Common myeloid progenitor, CD34-positive (primary cell): ENCODE data around the gene ZBED4.

Experiments used
- CTCF ChIA-PET: fragments of 350-600 bp; sonication (Branson Sonifier 250); formaldehyde crosslinking; loops from one replicate; lab custom pipeline; 2021; ENCODE audit warnings: antibody characterized with exemption; lab: Charles Lee
- POLR2A ChIA-PET: fragments of 350-600 bp; sonication (Branson Sonifier 250); formaldehyde crosslinking; loops from one replicate; lab custom pipeline; 2021; ENCODE audit warnings: antibody characterized with exemption; lab: Charles Lee
- DNase-seq, 3 donors: peaks; one replicate each; pipeline versions ENCODE4 v3.0.0 to v3.0.0-alpha.2; 2013
- H3K27ac ChIP-seq, 2 experiments: 1 replicate in 1 of 2; 2 replicates in 1 of 2; pipeline ENCODE4 v1.7.0; 2013; ENCODE audit warnings: inconsistent platforms in 2 of 2, low read length in 2 of 2, mild to moderate bottlenecking in 2 of 2, low read depth in 1 of 2, moderate library complexity in 1 of 2; ENCODE audit not compliant: severe bottlenecking in 2 of 2, insufficient read depth in 1 of 2, poor library complexity in 1 of 2
- H3K27me3 ChIP-seq, 5 experiments: replicated peaks in 2 of 5; 1 replicate in 3 of 5; 2 replicates in 2 of 5; pipeline versions ENCODE4 v1.6.1 to v1.7.0; 2013; ENCODE audit warnings: low read length in 4 of 5, mild to moderate bottlenecking in 2 of 5, moderate library complexity in 2 of 5, inconsistent platforms in 1 of 5; ENCODE audit not compliant: insufficient read depth in 5 of 5, control insufficient read depth in 4 of 5
- H3K36me3 ChIP-seq, 4 experiments: 1 replicate in 2 of 4; 2 replicates in 2 of 4; pipeline versions ENCODE4 v1.6.1 to v1.7.0; 2013; ENCODE audit warnings: low read length in 3 of 4, control low read depth in 1 of 4, mild to moderate bottlenecking in 1 of 4; ENCODE audit not compliant: control insufficient read depth in 4 of 4, insufficient read depth in 4 of 4
- H3K4me1 ChIP-seq, 4 experiments: 1 replicate in 3 of 4; 2 replicates in 1 of 4; pipeline versions ENCODE4 v1.6.1 to v1.7.1; 2013; ENCODE audit warnings: low read length in 3 of 4, mild to moderate bottlenecking in 3 of 4, control low read depth in 1 of 4, inconsistent platforms in 1 of 4, moderate library complexity in 1 of 4; ENCODE audit not compliant: control insufficient read depth in 4 of 4, insufficient read depth in 4 of 4; ENCODE audit errors: control extremely low read depth in 1 of 4
- H3K4me3 ChIP-seq, 7 experiments: 1 replicate in 4 of 7; 2 replicates in 3 of 7; pipeline versions ENCODE4 v1.5.1 to v1.7.0; 2013; ENCODE audit warnings: mild to moderate bottlenecking in 7 of 7, low read length in 6 of 7, moderate library complexity in 6 of 7, inconsistent platforms in 2 of 7, low read depth in 2 of 7, control low read depth in 1 of 7; ENCODE audit not compliant: insufficient read depth in 4 of 7, control insufficient read depth in 1 of 7; ENCODE audit errors: extremely low read depth in 1 of 7
- H3K9me3 ChIP-seq, 5 experiments: 1 replicate in 4 of 5; 2 replicates in 1 of 5; pipeline versions ENCODE4 v1.6.1 to v1.7.1; 2013; ENCODE audit warnings: low read length in 4 of 5, mild to moderate bottlenecking in 2 of 5, inconsistent platforms in 1 of 5, low read depth in 1 of 5, moderate library complexity in 1 of 5; ENCODE audit not compliant: control insufficient read depth in 4 of 5, insufficient read depth in 2 of 5; ENCODE audit errors: control extremely low read depth in 1 of 5
- WGBS: methylation state at CpG from one replicate; pipeline ENCODE4 v1.1.5; 2013; ENCODE audit not compliant: insufficient coverage; 5-methylcytosine and 5-hydroxymethylcytosine counted together

ZBED4 gene

GRCh38 chr22:49867303-49868265 is 13.9 kb downstream of the ZBED4 start:
- H3K4me1 ChIP-seq, result peaks cover 0 to 6% (median 2%) of the 10 kb centered on the region in 4 experiments
- 95% methylated on average over 14 of the region's 18 CpGs for WGBS
- H3K36me3 ChIP-seq, result peaks cover 5 to 27% (median 15%) of the 10 kb centered on the region in 4 experiments
- H3K27ac ChIP-seq, result no peak overlapping the region
- H3K9me3 ChIP-seq, result peaks cover 5 to 42% (median 24%) of the 10 kb centered on the region in 5 experiments
- CTCF ChIA-PET, result interaction anchor here (2.8 kb wide), 1 partner anchor 15 kb away, joined by 5 read pairs; no protein-coding TSS in a partner anchor
- peak overlapping the region in 1 of 7 experiments; percentile 0 for H3K4me3 ChIP-seq
- DNase-seq, result peak in 1 of 3 donors; percentile 27
- POLR2A ChIA-PET, result no interaction called here
- no peaks in the 10 kb centered on the region for H3K27me3 ChIP-seq

- CTCF ChIA-PET, result interaction anchor here (1.2 to 2.8 kb wide), 2 partner anchors 13 to 368 kb away, joined by 5 read pairs; no protein-coding TSS in a partner anchor
- DNase-seq, result peak in 1 of 3 donors; percentile 41
These were observed 15.6 kb downstream of the ZBED4 start for GRCh38 chr22:49869086-49869830.

GRCh38 chr22:49869845-49870712 is 16.4 kb downstream of the ZBED4 start:
- no peaks in the 10 kb centered on the region for H3K4me1 ChIP-seq
- POLR2A ChIA-PET, result interaction anchor here (0.5 to 0.7 kb wide), 4 partner anchors 8 to 27 kb away, joined by 3 to 4 read pairs (median 3); no protein-coding TSS in a partner anchor

More at GRCh38 chr22:49869086-49869830, 15.6 kb downstream of the ZBED4 start:
- 98% methylated on average over 9 of the region's 17 CpGs for WGBS
- no peaks in the 10 kb centered on the region for H3K27me3 ChIP-seq
- H3K9me3 ChIP-seq, result peaks cover 5 to 42% (median 24%) of the 10 kb centered on the region in 5 experiments
- H3K4me1 ChIP-seq, result no peaks in the 10 kb centered on the region
- POLR2A ChIA-PET, result no interaction called here
- no peak overlapping the region for H3K4me3 ChIP-seq
- H3K36me3 ChIP-seq, result peaks cover 11 to 32% (median 20%) of the 10 kb centered on the region in 4 experiments
- H3K27ac ChIP-seq, result no peak overlapping the region

DNA sequence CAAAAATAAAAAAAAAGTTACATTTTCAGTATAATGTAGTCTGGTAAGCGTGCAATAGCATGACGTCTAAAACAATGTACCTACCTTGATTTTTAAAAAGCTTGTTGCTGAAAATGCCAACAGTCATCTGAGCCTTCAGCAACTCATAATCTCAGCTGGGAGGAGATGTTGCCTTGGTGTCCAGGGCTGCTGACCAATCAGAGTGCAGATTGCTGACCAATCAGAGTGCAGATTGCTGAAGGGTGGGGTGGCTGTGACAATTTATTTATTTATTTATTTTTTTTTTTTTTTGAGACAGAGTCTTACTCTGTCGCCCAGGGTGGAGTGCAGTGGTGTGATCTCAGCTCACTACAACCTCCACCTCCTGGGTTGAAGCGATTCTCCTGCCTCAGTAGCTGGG is 17.8 kb downstream of the ZBED4 start:
- peak in 1 of 3 donors; percentile 40 for DNase-seq
- 95% methylated on average over 4 of the region's 4 CpGs for WGBS
- Histone ChIP-seq H3K36me3 (peaks cover 11 to 31% (median 19%) of the 10 kb centered on the region in 4 experiments), H3K27me3 (no peaks in the 10 kb centered on the region), H3K4me3 (no peak overlapping the region), H3K9me3 (peaks cover 0 to 33% (median 18%) of the 10 kb centered on the region in 5 experiments), H3K4me1 (no peaks in the 10 kb centered on the region), H3K27ac (no peak overlapping the region)
- POLR2A ChIA-PET, result no interaction called here
- CTCF ChIA-PET, result interaction anchor here (0.8 kb wide), 1 partner anchor 51 kb away, joined by 4 read pairs; no protein-coding TSS in a partner anchor

More at GRCh38 chr22:49869845-49870712, 16.4 kb downstream of the ZBED4 start:
- no peak overlapping the region for H3K4me3 ChIP-seq
- peaks cover 2 to 39% (median 21%) of the 10 kb centered on the region in 5 experiments for H3K9me3 ChIP-seq
- DNase-seq, result peak in 2 of 3 donors; percentile 54 to 81
- WGBS, result 84% methylated on average over 4 of the region's 14 CpGs
- CTCF ChIA-PET, result interaction anchor here (0.7 to 2.8 kb wide), 2 partner anchors 12 to 214 kb away, joined by 3 to 5 read pairs; no protein-coding TSS in a partner anchor
- H3K27ac ChIP-seq, result no peak overlapping the region
- no peaks in the 10 kb centered on the region for H3K27me3 ChIP-seq
- peaks cover 11 to 29% (median 20%) of the 10 kb centered on the region in 4 experiments for H3K36me3 ChIP-seq

DNA sequence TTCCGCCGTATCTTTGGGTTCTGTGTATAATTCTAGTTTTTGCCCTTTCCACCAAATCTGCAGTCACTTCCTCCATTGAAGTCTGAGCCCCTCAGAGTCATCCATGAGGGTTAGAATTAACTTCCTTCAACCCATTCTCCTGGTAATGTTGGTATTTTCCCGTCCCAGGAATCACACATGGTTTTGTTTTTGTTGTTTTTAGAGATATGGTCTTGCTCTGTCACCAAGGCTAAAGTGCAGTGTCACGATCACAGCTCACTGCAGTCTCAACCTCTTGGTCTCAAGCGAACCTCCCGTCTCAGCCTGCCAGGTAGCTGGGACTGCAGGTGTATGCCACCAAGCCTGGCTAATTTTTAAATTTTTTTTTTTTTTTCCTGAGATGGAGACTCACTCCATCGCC is 18.7 kb downstream of the ZBED4 start:
- ChIA-PET POLR2A (no interaction called here), CTCF (no interaction called here)
- no peak for DNase-seq
- Histone ChIP-seq H3K4me1 (no peaks in the 10 kb centered on the region), H3K27ac (no peak overlapping the region), H3K4me3 (no peak overlapping the region), H3K27me3 (no peaks in the 10 kb centered on the region), H3K9me3 (peaks cover 0 to 29% (median 14%) of the 10 kb centered on the region in 5 experiments), H3K36me3 (peaks cover 11 to 28% (median 18%) of the 10 kb centered on the region in 4 experiments)
- 100% methylated on average over 4 of the region's 7 CpGs for WGBS
